Vagina (tissue), 2 donors: ENCODE results near the gene CKMT2.

Experiments
- CTCF ChIP-seq, 3 experiments: fragments of 450-650 bp in 2 of 3; fragments of 200-600 bp in 1 of 3; sonication (generic) in 1 of 3; IDR thresholded peaks; one replicate each; pipeline ENCODE4 v1.5.1; 2017 to 2019; ENCODE audit warnings: antibody characterized with exemption in 3 of 3, mild to moderate bottlenecking in 2 of 3, moderate library complexity in 2 of 3
- POLR2A ChIP-seq, 2 donors: fragments of 450-650 bp; IDR thresholded peaks; one replicate each; pipeline ENCODE4 v1.6.1; 2017; ENCODE audit warnings: antibody characterized with exemption in 2 of 2, mild to moderate bottlenecking in 2 of 2, moderate library complexity in 2 of 2
- POLR2AphosphoS5 ChIP-seq, 2 donors: sonication (generic); formaldehyde crosslinking; IDR thresholded peaks; one replicate each; pipeline ENCODE4 v1.9.0; 2017; ENCODE audit warnings: antibody characterized with exemption in 2 of 2, mild to moderate bottlenecking in 2 of 2, low read depth in 1 of 2; ENCODE audit not compliant: insufficient read depth in 1 of 2

DNA sequence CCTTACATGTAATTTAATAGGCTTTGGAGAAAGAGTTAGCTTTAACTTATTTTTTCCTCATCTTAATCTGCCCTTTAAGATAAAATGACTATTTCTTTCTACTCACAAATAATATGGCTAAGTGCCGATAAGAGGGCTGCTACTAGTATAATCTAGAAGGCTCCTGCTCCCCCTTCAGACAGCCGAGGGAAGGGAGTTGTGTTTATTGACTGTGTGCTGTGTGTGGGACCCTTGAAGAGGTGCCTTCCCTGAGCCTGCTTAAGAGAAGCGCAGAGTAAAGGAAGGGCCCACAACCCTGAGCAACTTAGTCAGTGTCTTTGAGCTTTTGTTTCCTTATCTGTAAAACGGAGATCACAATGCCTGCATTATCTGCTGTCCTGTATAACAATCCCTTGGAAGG, 28.1 kb upstream of the CKMT2 start:
- no peak for TF ChIP-seq CTCF (IDR thresholded peaks at IDR 0.05)
- TF ChIP-seq POLR2AphosphoS5 (IDR thresholded peaks at IDR 0.05; ENCODE audit: insufficient read depth in 1 of 2, low read depth in 1 of 2), result no peak
- no peak for TF ChIP-seq POLR2A (IDR thresholded peaks at IDR 0.05)
